Brain pericyte (primary cell): ENCODE results near the gene KLF13.

Experiments used
- DNase-seq: peaks from one replicate; pipeline ENCODE4 v3.0.0-alpha.2; 2012; ENCODE audit warnings: low read depth, low spot score

KLF13 gene

DNA sequence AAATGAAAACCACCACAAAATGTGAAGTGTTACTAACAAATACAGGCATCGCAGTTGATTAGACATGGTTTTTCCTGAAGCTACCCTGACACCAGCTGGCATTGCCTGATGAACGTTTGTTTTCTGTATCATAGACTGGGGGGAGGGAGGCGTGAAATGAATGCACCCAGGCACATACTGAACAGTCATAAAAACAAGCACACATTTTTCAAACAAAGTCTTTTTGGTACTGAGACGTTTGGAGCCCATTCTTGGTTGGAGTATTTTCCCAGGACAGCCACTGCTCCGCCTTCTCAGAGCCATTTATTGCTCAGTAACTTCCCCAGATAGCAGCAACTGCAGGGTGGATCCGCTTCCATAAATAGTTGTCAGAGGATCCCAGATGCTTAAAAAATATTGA, 52.4 kb downstream of the KLF13 start:
- no peak for DNase-seq

DNA sequence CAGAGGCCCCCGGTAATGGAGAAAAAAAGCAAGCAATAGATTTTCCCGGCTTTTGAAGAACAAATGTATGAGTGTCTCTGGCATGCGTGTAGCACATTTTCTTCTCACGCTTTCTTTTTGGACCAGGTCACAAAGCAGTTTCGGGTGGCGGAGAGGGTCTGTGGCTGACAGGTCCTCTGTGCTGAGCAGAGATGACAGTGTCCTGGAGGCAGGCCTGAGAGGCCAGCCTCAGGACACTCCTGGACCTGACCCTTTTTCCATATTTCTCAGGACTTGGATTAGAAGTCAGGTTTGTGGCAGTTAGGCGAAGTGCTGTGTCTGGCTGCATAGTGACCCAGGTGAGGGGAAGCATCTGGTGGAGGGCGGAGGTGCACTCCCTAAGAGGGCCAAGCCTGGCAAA, 52.9 kb downstream of the KLF13 start:
- DNase-seq = no peak

DNA sequence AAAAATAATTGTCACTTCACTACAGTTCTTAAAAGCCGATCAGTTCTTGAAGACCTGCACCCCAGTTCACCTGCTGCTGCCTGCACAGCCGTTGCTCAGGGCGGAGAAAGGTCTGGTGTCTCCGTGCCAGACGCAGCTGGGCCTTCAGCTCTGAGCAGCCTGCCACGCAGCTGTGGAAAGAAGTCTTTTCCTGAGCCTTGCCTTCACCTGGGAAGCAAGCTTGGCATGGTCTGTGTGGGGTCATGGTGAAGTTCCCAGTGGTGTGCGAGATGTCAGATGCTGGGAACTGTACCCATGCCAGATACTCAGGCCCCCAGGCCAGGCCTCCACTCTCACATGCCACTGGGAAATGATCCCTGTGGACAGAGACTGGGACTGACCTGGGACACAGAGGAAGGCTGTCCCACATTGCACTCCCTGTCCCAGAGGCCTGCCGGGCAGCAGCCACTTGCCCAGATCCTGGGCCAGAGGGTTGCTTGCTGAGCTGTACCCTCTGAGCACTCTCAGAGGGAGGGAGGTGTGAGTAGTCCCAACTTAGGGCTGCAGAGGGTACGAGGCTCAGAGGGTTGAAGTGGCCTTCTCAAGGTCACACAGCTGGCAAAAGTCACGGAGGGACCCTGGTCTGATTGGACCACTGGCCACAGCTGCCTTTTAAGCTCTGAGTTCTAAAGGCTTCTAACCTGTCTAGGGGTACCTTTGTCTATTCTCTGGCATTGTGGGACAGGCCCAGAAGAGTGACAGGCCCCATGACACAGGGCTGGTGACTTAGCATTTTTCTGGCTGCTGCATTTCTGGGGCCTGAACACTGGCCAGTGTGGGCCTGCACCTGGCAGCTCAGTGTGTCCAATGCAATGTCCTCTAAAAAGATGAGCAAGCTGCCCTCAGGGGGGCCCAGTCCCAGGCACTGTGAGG, 55.4 kb downstream of the KLF13 start:
- no peak for DNase-seq

DNA sequence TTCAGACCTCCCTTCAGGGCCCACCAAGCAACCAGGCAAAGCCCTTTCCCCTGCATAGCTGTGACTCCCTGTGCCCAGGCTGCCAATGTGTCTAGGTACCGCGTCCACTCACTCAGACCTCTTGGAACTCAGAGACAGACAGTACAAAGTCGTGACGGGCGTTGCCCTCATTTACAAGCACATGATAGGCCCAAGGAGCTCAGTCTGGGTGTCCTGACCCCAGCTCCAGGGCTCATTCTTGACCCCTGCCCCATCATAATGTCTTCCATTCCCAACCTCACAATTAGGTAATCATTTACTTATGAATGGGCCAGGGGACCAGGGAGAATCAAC, 56.0 kb downstream of the KLF13 start:
- no peak for DNase-seq

DNA sequence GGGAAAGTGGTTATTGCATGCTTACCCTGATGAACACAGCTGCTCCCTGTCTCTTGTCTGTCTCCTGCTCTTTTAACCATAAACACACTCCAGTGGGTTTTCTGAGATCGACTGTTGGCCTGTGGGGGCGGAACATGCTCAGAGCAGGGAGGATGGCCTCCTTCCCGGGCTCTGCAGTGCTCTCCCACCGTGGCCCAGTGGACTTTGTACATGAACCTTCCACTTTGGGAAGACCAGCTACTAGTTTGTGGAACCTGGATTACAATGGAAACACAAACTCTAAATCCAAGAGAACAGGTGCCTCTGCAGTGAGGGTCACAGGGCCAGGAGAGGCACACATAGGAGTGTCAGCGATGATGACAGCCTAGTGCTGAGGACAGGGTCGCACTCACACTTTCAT, 56.5 kb downstream of the KLF13 start:
- DNase-seq = no peak

DNA sequence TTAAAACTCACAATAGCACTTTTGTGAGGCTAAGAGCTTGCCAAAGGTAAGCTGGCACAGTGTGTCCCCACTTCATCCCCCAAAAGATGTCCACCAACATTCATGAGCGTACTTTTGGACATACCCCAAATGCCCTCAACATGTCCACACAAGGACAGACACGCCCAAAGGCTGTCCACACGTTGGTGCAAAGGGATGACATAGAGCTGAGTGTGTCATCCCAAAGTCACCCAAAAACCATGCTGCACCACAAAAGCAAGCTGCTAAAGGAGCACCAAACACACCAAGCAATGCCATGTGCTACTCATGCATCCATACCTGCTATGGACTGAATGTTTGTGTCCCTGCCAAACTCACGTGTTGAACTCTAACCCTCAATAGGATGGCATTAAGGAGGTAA, 57.9 kb downstream of the KLF13 start:
- no peak for DNase-seq

DNA sequence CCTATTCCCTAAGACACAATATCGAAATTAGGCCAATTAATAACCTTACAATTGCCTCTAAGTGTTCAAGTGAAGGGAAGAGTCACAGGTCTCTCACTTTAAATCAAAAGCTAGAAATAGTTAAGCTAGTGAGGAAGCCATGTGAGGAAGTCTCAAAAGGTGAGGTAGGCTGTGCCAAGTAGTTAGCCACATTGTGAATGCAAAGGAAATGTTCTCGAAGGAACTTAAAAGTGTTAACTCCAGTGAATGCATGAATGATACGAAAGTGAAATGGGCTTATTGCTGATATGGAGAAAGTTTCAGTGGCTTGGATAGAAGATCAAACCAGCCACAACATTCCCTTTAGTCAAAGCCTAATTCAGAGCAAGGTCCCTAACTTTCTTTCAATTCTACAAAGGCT, 59.1 kb downstream of the KLF13 start:
- DNase-seq = no peak

DNA sequence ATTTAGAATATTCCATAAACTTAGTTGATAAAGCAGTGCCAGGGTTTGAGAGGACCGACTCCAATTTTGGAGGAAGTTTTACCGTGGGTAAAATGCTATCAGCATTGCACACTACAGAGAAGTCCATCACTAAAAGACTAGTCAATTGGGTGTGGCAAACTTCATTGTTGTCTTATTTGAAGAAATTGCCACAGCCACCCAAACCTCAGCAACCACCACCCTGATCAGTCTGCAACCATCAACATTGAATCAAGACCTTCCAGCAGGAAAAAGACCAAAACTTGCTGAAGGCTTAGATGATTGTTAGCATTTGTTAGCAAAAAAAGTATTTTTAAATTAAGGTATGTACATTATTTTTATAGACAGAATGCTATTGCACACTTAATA, 60.5 kb downstream of the KLF13 start:
- no peak for DNase-seq

DNA sequence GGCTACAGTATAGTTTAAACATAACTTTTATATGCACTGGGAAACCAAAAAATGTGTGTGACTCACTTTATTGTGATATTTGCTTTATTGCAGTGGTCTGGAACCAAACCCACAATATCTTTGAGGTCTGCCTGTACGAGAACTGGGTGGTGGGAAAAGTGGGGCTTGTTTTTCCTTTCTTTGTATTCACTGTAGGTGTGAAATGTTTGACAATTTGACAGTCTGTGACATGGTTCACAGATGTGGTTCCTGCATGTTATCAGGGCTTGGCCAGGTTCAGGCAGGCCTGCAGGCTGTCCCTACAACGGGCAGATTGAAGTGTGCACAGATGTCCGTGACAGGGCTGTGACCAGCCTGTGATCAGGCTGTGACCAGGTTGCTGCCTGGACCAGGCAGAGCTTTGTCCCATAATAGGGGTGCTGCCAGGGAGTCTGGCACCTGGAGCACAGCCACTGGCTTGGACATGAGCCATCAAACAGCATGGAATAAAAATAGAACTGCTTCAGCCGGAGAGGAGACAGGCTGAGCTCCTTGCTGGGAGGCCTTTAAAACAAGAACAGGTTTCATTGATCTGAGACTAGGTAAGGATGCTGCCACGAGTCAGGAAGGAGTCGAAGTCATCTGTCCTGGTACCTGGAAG, 61.0 kb downstream of the KLF13 start:
- DNase-seq = no peak

DNA sequence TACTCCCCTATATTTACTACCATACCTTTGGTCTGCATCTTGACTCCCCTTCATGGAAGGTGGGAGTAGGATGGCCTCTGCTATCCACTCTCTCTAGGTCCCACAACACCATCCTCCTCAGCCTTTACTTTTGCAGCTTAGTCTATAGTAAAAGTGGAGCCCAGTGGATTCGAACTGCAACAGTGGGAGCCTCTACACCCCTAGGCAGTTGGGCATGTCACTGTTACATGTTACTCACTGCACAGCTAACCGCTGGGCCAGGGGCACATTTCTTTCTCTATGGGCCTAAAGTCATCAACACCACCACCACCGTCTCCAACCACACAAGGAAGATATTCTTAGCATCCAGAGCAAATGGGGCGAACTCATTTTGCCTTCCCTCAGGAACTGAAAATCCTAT, 62.9 kb downstream of the KLF13 start:
- no peak for DNase-seq

DNA sequence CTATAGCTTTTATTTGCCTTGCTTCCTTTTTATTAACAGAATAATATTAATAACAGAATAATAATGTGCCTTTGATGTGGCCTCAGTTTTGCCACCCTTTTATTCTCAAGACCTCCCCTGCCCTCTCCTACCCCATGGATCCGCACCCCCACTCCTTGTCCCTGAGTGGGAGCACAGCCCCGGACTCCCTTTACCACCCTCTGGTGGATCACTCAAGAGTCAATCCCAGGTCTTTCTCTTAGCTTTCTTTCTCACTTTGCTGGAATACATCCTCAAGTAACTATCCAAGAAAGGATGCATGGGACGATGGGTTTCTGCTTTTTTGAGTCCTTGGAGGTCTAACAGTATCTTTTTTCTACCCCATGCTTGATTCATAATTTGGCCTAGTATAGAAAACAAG, 63.4 kb downstream of the KLF13 start:
- no peak for DNase-seq

DNA sequence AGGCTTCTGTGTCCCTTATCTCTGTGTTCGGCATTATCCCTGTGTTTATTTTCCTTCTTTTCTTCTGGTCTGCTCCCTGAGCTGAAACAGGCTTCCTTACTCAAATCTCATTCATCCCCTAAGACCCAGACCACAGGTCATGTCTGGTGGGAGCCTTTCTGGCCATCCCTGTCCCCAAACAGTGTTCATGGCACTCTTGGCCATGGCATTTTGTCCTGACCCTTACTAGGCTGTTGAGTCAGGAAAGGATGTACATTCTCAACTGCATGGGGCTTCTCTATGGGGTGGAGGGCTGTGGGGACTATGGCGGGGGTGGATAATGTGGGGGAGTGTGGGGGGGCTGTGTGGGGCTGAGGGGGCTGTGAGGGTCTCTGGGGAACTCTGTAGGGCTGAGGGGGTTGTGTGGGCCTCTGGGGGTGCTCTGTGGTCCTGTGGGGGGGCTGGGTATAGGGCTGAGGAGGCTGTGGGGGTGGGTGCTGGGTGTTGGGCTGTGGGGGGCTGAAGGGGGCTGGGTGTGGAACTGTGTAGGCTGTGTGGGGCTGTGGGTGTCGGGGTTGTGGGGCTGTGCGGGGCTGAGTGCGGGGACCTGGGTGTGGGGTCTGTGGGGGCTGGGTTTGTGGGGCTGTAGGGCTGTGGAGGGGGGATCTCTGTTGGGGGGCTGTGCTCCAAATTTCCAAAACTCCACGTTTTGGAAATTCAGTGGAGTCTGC, 64.3 kb downstream of the KLF13 start:
- no peak for DNase-seq

DNA sequence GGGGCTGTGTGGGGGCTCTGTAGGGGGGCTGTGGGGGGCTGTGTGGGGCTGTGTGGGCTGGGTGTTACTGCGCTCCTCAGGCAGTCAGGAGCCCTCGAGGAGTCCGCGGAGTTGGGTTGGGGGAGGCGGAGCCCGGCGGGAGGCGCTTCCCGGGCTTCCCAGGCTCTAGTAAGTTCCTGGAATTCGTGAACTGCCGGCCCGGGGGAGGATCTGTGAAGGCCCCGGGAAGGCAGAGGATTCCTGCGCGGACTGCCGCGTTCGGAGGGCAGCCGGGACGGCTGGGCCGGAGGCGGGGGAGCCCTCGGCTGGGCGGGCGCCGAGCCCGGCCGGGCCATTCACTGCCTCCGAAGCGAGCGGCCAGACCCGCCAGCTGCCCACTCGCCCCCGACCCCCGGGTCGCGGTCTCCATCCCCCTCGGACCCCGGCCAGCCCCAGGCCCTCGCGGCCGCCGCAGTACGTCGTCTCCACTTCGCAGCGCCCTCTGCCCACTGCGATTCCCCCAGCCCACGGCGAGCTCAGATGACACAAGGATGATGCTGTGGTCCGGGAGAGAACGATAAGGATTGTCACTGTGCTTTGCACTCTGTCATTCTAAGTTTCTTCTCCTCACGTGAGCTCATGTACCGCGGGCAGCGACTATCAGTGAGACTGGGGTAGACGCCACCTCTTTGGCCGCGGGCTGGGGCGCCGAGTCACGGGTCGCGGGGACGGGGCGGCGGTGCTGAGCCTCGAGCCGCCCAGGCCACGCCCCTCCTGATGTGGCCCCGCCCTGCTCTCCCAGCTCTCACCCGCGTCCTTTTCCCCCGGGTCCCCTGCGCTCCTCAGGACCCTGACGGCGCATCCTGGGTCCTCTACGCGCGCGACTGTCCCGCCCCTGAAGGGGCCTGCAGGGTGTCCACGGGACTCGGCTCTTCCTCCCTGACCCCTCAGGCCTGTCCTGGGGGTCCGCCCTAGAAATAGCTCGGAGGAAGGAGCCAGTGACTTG, 65.3 kb downstream of the KLF13 start:
- DNase-seq = no peak

DNA sequence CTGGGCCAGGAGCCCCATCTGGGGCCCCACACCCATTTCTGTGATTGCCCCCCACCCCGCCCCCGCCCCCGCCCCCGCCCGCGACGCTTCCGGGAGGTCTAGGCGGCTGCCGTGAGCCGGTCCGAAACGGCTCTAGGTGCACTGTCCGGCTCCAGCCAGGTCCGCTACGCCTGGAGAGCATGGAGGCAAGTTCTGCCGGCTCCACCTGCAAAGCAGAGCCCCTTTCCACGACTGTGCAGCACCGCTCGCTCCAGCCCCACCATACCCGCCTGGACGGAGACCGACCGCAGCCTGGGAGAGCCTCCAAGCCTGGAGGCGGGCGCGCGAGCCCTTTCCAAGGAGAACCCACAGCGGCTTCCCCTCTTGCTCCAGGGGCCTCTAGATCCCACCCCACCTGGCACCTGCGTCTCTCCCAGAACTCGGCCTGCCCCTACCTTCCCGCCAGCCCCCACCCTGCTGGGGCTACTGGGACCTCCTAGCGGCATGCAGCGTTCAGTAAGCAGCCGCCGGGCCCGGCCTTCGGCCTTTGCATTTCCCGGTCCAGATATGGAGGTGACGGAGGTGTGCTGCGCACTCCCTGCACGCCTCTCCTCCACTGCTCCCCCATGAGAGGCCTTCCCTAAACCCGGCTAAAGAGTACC, 66.2 kb downstream of the KLF13 start:
- no peak for DNase-seq

DNA sequence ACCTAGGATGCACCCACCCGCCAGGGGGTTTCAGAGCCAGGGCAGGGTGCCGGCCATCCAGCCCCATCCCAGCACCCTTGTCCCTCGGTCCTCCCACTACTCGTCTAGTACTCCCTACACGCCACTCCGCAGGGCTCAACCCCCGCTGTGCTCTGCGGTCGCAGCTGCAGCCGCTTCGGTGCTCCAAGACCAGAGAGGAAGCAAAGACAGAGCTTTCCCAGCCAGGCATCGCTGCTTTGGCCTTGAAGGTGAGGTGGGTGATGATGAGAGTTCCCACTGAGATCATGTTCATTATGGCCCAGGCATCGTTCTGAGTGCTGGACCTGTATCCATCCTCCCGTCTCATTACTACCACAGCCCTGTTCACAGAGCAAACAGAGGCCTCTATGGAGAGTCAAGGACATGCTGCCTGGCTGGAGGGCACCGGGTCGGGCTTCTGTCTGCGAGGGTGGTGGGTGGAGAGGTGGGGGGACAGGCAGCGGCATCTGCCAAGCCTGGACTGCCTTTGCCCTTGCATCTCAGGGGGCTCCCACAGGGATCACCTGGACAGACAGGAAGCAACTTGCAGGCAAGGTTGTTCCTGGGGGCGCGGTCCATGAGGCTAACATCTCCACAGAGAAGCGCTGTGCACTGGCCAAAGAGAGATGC, 66.9 kb downstream of the KLF13 start:
- peak; percentile 22 for DNase-seq

DNA sequence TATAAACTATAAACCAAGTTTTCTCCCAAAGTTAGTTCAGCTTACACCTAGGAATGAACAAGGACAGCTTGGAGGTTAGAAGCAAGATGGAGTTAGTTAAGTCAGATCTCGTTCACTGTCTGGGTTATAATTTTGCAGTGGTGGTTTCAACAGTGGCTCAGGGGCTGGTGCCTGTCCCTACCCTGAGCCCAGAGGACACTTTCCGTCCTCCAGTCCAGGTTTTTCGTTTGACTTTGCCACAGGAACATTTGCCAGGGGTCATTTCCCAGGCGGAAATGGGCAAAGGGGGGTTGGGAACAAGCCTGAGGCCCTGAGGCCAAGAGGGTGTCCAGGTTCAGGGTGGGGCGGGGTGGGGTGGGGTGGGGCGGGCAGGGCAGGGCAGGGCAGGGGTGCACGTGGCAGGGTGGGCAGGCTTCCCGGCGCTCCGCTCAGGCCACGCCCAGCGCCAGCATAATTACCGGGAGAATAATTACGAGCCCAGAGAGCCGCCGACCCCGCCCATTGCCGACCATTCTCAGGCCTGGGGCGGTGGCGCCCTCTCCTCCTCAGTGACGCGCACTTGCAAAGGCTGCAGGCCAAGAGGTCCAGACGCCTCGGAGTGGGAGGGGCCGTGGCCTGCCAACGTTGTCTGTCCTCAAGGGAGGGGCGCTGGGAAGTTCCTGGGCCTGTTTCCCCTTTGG, 70.4 kb downstream of the KLF13 start:
- no peak for DNase-seq

DNA sequence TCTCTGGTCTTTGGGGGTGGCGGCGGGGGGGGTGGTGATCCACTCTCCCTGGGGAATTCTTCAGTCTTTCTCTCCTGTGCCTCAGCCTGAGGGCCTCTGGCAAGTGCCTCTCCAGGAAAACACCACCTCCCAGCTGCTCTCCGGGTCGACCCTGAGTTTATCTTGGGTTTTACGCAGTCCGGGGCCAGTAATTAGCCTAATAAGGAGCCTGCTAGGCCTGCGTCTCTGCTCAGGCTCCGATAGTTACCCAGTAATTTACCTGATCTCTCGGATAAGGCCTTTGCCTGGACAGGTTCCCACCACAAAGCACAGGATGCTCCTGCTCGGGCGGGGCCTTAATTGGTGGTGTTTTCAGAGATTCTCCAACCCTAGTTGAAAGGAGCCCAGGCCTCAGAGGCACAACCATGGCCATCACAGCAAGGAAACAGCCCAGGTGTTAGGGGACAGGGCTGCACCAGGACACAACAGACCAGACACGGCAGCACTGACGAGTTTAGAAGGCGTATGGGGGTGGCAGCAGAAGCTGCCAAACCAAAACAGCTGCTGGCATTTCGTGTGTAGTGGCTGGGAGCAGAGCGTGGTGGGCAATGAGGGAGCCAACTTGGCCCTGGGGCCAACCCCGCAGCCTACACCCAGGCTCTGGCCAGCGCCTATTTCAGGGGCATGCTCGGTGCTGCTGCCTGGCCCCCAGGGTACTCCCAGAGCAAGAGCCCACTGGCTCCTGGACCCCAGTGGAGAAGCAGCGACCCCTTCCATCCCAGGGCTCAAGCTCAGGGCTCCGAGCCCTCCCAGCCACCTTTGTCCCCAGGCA, 71.4 kb downstream of the KLF13 start:
- DNase-seq = no peak

DNA sequence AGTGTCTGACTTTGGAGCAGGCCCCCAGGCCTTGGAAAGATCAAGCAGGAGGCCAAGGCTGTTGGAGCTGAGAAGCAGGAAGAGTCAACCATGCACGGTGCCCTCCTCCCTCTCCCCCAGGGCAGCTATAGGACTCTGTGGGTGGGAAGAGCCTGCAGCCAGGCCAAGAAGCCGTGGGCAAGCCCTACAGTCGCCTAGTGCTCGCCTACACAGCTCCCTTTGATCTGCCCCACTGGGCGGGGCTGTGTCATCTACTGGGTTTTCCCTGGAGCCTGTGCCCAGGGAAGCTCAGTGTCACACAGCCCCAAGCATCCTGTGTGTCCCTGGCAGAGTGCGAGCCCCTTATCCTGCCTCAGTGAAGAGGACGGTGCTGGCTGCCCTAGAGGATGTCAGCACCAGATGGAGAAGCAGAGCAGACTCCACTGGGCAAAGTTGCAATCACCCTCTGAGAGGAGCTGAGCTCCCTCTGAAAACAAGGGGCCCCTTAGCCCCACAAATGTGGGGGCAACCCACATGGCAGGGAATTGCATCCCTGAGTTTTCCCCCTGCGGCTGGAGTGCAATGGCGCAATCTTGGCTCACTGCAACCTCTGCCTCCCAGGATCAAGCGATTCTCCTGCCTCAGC, 72.2 kb downstream of the KLF13 start:
- no peak for DNase-seq
